GM21381 (cell line): ENCODE measurements around the gene PRKAR1A.
"Not testable (repeated sequence)": the region's sequence is repeated elsewhere in the genome, so short reads cannot be mapped to it uniquely, and the experiment has no call there.

Source experiments
- ATAC-seq: cut with Tn5 transposase; IDR thresholded peaks from one replicate; pipeline ENCODE4 v1.9.1; 2021; ENCODE audit warnings: mild to moderate bottlenecking, moderate library complexity; ENCODE audit not compliant: unreplicated experiment

The PRKAR1A gene

DNA sequence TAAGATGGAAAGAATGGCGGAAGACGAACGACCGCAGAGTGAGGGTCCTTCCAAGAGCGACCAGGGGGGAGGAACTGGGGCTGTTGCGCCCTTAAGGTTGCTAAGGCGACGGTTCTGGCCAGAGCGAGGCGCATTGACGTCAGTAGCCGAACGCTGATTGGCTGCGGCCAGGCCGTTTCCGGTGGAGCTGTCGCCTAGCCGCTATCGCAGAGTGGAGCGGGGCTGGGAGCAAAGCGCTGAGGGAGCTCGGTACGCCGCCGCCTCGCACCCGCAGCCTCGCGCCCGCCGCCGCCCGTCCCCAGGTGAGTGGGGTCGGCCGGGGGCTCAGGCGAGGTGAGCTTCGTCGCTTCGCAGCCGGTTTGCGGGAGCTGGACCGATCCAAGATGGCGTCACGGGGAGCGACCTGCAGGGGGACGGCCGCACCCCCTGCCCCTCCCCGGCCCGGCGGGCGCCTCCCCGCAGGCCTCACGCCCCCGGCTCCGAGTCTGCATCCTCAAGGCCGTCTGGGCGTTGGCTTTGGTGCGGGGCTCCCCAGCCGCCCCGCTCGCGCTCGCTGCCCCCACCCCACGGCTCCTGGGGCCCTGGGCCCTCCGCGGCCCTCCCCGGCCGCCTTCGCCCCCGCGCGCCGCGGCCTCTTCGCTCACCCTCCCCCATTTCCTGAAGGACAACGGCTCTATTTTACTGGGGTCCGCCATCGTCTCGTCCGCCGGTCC, at the start of gene PRKAR1A:
Gene PRKAR1A, plus strand, starts transcription at position 184 of the 713 bp plus-strand sequence. CDS start 2,970 bp downstream, outside the sequence.
- ATAC-seq = peak; percentile 85

DNA sequence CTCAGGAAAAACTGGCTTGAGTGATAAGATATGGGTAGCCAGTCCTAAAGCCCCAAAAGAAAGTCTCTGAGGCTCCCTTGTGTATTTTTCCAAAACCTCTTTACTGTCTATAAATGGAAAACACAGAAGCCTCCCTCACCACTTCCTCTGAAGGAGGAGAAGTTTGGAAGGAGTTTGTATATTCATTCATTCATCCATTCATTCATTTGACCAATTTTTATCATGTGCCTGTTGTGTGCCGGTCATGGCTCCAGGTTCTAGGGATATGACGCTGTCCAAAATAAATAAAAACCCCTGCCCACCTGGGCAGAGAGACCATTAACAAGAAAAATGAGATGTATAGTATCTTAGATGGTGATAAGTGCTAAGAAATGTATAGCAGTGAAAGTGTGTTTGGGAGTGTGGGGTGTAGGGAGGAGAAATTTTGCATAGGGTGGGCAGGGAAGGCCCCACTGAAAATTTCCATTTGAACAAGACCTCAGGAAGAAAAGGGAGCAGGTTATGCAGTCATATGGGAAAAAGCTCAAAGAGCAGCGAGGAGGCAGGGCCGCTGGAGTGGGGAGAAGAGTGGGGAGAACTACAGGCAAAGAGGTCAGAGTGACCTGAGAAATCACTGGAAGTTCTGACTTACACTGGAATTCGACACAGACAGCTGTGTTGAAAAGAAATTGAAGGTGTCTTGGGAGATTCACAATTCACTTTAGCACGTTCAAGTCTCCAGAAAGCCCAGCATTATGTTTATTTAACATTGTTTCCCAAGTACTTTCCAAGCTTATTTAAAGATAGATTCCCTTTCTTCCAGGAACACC, 48.8 kb upstream of the PRKAR1A start:
- ATAC-seq = no peak

DNA sequence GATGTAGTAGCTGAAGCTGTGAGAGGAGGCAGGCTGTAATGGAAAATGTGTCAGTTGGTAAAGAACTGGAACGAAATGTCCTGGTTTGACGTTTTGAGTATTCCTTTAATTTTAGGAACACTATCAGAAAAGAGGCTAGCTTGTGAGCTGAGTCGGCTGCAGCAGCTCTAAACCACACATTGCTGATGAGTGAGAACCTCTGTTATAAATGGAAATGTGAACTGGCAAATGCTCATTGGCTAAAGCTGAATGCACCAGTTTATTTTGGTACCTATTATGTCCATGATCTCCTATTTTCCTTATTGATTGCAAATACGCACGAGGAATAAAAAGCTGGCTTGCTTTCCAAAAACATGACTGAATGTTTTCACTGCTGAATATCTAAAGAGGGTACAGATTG, 43.9 kb upstream of the PRKAR1A start:
- ATAC-seq = no peak

- ATAC-seq = no peak
These were observed 43.4 kb upstream of the PRKAR1A start for GRCh38 chr17:68468788-68469187.

DNA sequence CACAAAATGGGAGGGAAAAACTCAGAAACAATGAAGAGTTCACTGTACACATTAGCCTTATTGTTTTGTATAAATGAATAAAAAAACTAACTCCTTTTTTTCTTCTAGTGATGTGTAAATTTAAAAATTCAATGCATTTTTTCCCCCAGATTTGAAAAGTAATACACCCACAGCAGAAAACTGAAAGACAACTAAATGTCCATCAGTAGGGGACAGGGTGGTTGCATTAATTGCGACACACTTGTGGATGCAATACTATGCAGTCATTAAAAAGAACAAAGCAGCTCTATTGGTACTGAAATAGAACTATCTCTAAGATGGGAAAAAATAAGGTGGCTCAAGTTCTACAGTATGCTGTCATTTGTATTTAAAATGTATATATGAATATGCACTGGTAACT, 41.3 kb upstream of the PRKAR1A start:
- no peak for ATAC-seq

- ATAC-seq = no peak
These were observed 31.3 kb upstream of the PRKAR1A start for GRCh38 chr17:68480885-68481284.

DNA sequence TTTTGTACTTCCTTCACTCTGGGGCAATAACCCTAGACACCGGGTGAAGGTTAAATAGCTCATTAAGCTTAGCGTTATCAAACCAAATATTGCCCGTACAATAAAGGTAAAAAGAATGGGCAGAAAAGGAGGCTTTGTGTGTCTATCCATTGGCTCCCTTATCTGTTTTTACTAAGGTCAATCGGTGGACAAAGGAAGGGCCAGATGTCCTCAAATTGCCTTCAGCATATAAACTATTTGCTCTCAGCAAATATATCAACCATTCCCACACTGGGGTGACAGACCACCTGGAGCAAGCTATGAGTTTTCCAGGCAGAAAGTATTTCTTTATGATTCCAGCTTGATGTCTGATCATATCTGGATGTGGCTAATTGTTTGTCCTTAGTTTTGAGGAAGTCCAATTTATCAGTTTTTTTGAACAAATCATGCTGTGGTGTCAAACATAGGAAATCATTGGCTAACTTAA, 29.6 kb upstream of the PRKAR1A start:
- no peak for ATAC-seq

GRCh38 chr17:68484458-68484857, 27.8 kb upstream of the PRKAR1A start:
- no peak for ATAC-seq

DNA sequence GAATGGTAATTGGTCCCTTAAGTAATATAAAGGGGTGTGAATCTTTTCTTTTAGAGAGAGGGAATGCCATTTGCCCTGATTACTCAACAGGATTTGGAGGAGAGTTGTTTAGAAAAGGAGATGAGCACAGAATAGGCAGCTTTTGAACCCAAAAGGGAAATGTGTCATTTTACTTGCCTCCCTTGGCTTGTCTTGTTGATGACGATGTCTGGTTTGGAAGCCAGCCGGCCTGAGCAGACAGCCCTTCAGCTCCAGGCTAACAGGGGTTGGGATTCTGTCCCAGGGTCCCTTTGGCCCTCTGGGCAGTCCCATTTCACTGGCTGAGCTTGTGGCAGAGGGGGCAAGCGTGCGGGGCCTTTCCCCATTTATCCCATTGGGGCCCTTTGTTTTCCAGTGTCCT, 22.3 kb upstream of the PRKAR1A start:
- ATAC-seq = no peak

DNA sequence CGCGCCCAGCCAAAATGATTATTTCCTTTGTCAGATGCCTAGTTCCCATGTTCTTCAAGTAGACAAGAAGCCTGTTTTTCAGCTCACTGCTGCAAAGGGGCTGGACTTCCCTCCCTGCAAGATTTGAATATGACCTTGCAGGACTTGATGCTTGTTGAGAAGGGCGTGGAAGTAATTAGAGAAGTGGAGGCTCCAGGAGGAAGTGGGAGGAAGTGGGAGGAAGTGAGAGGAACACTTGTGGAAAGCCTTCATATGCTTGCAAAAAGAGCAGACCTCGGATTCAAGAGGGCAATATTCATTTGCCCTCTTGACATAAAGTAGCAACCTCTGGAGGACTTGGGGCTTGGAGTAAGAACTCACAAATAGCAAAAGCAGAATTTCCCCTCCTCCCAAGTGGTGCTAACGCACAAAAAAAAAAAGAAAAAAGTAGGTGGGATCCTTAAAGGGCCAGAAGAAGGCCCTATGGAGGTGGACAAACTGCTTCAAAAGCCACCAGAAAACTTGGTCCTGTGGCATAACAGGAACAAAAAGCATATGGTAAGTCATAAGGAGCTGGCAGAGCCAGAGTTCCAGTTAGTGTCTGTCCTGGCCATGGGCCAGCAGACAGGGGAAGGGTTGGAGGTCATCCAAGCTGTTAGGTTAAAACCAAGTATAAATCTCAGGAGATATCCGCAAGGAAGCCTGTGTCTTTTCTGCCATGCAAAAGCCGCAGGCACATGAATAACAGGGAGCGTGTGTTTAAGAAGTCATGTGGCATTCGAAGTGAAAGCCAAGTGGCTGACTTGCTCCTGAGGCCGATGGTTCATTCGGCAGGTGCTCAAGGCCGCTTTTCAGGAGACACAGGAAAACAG, 20.6 kb upstream of the PRKAR1A start:
- ATAC-seq = no peak

DNA sequence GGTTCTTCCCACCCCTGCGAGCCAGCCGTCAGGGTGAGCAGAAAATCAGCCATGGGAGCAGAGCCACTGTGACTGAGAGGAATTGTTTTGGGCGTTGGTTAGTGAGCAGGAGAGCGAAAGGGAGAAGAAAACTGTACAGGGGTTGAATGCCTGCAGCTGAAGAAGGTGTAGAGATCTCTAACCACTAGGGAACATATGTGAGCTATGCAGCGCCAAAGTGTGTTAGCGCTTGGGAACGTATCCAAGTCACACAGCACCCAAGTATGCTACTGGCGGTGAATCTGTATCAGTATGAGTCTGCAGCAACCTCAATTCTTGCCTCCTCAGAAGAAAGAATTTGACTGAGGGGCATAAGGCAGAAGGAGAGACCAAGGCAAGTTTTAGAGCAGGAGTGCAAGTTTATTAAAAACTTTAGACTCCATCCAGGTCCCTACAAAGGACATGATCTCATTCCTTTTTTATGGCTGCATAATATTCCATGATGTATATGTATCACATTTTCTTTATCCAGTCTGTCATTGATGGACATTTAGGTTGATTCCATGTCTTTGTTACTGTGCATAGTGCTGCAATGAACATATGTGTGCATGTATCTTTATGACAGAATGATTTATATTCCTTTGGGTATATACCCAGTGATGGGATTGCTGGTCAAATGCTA, 19.7 kb upstream of the PRKAR1A start:
- not testable (repeated sequence) for ATAC-seq

GRCh38 chr17:68495081-68495480, 17.1 kb upstream of the PRKAR1A start:
- ATAC-seq = no peak

GRCh38 chr17:68497885-68498319, 14.3 kb upstream of the PRKAR1A start:
- ATAC-seq = peak; percentile 96

DNA sequence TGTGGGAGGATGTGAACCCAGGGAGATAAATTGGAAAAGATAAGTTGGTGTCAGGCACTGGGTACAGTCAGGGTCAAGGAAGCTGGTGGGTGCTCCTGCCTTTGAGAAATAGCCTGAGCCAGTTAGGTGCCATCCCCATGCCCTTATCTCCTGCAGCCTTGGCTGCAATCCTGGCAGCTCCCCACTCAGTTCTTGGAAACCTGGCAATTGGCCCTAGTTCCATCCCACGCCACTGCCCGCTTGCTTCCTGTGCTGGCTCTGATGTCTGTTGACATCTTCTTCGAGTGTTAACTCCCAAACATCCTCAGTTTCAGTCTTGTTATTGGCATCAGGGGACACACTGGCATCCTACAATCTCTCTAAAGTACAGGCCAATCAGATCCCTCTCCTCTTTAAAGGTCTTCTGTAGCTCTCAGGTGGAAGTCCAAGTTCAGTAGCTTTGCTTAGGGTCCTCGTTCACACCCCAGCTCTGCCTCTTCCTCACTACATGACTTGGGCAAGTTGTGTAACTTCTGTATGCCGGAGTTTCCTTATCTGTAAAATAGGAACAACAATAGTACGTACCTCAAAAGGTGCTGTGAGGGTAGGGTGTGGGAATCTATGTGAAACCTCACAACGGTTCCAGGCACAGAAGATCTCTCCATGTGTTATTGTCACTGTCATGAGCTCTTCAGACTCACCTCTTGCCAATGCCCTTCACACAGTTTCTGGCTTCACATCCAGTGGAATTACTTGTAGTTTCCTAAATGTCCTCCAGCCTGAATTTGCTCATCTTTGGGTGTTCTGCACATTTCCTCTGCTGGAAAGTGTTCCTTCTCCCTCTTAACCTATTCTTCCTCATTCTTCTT, 13.5 kb upstream of the PRKAR1A start:
- ATAC-seq = peak; percentile 25

DNA sequence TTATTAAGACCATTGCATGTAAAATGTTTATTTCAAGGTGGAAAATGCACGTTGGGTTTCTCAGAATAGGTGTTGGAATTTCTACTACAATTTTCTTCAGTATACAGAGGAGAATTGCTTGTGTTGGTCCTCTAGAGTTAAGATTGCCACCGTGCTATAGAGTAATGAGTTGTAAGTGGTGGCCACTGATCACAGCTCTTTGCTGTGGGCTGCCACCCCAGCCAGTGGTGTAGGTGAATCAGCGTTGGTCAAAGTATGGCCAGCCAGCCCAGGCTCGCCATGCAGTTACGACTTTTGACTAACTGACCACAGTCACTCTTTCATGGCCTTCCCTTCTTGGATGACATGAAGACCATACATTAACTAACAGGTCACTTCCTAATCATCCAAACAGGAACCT, 12.6 kb upstream of the PRKAR1A start:
- ATAC-seq = no peak

DNA sequence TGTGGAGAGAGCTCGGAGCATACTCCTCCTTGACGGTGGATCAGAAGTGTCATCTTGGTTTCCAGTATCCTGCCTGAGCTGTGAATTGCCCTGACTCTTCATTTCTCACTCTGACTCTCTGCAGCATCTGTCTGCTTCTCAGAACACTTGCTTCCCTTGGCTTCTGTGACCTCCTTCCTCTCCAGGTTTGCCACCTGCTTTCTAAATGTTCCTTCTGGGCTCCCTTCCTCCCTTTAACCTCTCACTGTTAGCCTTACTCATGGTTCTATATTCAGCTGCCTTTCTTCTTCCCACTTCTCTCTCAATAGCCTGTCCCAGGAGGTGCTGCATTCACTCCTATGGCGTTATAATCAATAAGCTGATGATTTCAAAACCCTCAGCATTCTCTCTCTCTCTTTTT, 11.2 kb upstream of the PRKAR1A start:
- no peak for ATAC-seq

GRCh38 chr17:68505951-68506350, 6.3 kb upstream of the PRKAR1A start:
- ATAC-seq = no peak

DNA sequence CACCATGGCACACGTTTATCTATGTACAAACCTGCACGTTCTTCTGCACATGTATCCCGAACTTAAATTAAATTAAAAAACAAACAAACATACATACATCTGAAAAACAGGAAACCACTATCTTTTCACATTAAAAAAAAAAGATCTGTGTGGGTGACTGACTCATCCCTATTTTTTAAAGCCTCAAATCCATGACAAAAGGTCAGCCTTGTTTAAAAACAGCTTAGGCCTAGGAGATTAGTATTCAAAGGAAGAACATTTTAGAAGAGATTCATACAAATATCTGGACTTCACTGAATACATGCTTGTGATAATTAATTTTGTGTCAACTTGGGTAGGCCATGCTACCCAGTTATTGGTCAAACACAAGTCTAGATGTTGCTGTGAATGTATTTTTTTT, 4.7 kb upstream of the PRKAR1A start:
- ATAC-seq = no peak

DNA sequence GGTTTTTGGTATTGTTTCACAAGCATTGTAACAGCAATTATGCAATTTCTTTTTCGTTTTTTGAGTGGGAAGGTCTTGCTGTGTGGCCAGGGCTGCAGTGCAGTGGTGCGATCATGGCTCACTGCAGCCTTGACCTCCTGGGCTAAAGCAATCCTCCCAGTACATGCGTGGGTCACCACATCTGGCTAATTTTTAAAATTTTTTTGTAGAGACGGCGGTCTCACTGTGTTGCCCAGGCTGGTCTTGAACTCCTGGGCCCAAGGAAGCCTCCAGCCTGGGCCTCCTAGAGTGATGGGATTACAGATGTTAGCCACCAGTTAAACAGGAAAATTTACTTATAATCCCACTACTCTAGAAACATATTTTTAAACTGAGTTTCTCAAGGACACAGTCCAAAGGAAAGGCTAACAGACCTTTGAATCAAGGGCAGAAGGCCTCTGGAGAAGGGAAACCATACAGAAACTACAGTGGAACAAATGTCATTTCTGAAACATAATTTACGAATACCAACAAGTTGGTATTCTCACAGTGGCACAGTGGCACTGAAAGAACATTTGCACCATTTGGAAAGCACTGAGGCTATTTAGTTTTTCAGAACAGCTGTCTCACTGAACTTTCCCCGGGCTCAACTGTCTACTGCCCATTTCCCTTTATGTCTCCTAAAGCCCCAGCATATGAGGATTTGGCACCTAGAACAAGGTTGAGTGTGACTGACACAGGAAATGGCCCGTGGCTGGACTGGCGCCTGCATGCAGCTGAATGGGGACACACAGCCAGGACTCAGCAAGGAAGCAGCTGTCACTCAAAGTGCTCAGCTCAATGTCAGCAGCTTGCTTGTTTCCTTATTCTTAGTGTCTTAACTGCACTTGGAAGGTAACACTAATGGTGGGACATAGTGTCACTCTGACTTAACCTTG, 2.8 kb upstream of the PRKAR1A start:
- no peak for ATAC-seq
